Measurements from ENCODE around the gene KYAT1. TPM values are rescaled to one million over a fixed set of nuclear protein-coding genes. Genes with fewer than 3 reads are reported as not detected.

Gene KYAT1
- total RNA-seq, 2 donors from 2014 or later, result 13.6 to 25.3 TPM

DNA sequence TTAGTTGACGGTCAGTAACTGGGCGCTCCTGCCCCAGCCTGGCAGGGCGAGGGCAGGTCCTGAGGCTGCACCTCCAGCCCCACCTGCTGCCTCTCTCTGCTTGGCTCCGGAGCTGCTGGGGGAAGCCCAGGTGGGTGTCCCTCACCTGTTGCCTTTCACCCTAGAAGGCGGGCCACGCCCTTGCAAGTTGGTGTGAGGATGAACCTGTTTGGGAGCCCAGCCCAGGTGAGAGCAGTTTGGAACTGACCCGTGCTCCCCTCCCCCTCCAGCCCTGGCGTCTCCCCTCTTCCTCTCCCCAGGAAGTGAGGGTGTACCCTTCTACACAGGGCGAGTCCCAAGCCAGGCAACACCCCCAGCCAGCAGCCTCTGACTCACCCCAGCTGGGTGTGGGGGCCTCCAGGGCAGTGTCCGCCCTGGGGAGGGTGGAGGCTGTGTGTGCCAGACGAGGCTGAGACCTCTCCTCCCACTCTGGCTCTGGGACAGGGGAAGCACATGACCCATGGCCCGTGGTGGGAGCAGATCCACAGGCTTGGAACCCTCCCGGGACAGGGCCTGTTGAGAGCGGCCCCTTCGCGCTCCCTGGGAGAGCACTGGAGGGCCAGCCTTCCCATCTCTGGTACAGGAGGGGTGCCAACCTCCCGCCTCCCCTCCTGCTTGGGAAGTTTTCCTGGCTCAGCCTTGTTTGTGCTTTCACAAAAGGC is 10.6 kb upstream of the KYAT1 start:
- Mint-ChIP-seq H3K27ac (no peak overlapping the region), H3K9me3 (no peaks in the 10 kb centered on the region), H3K4me3 (no peak overlapping the region), H3K36me3 (ENCODE audit: low read depth) (peaks cover 47% of the 10 kb centered on the region), H3K27me3 (ENCODE audit: insufficient read depth) (no peaks in the 10 kb centered on the region), H3K4me1 (peaks cover 14% of the 10 kb centered on the region)
- 85 to 91% methylated on average over 6 to 17 of the region's 17 CpGs for WGBS, 2 experiments (ENCODE audit: insufficient coverage in 1 of 2, insufficient read length in 1 of 2)
- peaks cover 64% of the 10 kb centered on the region for H3K36me3 ChIP-seq (ENCODE audit: control insufficient read depth, insufficient read depth, low read length)
- no peak overlapping the region for H3K27ac ChIP-seq (ENCODE audit: low read depth, low read length)
- no peaks in the 10 kb centered on the region for H3K9me3 ChIP-seq (ENCODE audit: control insufficient read depth, low read length)
- no peak overlapping the region for H3K9ac ChIP-seq (ENCODE audit: extremely low read depth, low read length, poor library complexity, severe bottlenecking)
- TF ChIP-seq, protein P1, sequence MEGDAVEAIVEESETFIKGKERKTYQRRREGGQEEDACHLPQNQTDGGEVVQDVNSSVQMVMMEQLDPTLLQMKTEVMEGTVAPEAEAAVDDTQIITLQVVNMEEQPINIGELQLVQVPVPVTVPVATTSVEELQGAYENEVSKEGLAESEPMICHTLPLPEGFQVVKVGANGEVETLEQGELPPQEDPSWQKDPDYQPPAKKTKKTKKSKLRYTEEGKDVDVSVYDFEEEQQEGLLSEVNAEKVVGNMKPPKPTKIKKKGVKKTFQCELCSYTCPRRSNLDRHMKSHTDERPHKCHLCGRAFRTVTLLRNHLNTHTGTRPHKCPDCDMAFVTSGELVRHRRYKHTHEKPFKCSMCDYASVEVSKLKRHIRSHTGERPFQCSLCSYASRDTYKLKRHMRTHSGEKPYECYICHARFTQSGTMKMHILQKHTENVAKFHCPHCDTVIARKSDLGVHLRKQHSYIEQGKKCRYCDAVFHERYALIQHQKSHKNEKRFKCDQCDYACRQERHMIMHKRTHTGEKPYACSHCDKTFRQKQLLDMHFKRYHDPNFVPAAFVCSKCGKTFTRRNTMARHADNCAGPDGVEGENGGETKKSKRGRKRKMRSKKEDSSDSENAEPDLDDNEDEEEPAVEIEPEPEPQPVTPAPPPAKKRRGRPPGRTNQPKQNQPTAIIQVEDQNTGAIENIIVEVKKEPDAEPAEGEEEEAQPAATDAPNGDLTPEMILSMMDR (conservative IDR thresholded peaks at IDR 0.05), result no peak
- no peak overlapping the region for H3K4me3 ChIP-seq (ENCODE audit: low read length)
- H3K4me1 ChIP-seq (ENCODE audit: control insufficient read depth, insufficient read depth, low read length), result peaks cover 11% of the 10 kb centered on the region
- peak; percentile 52 for DNase-seq
- H3K27me3 ChIP-seq (ENCODE audit: control insufficient read depth, insufficient read depth, low read length, poor library complexity, severe bottlenecking), result no peaks in the 10 kb centered on the region

DNA sequence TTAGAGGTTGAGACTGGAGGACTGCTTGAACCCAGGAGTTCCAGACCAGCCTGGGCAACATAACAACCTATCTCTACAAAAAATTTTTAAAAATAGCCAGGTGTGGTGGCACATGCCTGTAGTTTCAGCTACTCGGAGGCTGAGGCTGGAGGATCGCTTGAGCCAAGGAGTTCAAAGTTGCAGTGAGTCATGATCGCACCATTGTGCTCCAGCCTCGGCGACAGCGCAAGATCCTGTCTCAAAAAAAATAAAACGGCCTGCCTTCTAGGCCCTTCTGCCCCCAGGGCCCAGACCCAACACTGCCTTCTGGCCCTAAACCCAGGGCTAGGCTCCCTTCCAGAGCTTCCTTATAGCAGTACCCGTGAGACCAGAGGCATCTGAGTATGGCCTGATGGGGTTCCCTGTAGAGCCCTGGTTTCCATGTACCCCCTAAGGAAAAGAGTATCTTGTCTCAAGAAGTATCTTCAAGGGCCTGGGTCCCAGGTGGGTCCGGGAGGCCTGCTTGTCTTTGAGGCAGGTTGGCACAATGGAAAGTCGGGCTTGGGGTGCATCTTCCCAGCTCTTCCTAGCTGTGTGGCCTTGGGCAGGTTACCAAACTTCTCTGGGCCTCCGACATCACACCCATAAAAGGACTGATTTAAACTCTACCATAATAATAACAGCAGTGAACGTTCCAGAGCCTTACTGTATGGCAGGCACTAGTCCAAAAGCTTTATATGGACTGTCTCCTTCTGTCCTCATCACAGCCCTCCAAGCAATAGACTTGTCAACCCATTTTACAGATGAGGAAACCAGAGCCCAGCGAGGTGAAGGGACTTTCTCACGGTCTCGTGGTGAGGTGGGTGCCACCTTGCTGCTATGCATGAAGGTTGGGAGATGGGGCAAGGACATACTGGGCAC is 9.8 kb upstream of the KYAT1 start:
- TF ChIP-seq, protein P1 (conservative IDR thresholded peaks at IDR 0.05), result no peak
- peak; percentile 39 for DNase-seq
- Mint-ChIP-seq H3K36me3 (ENCODE audit: low read depth) (peaks cover 50% of the 10 kb centered on the region), H3K27ac (no peak overlapping the region), H3K9me3 (no peaks in the 10 kb centered on the region), H3K4me1 (peaks cover 15% of the 10 kb centered on the region), H3K4me3 (no peak overlapping the region), H3K27me3 (ENCODE audit: insufficient read depth) (no peaks in the 10 kb centered on the region)
- Histone ChIP-seq H3K4me1 (ENCODE audit: control insufficient read depth, insufficient read depth, low read length) (peaks cover 11% of the 10 kb centered on the region), H3K9ac (ENCODE audit: extremely low read depth, low read length, poor library complexity, severe bottlenecking) (no peak overlapping the region), H3K27ac (ENCODE audit: low read depth, low read length) (no peak overlapping the region), H3K36me3 (ENCODE audit: control insufficient read depth, insufficient read depth, low read length) (peaks cover 66% of the 10 kb centered on the region), H3K9me3 (ENCODE audit: control insufficient read depth, low read length) (no peaks in the 10 kb centered on the region), H3K4me3 (ENCODE audit: low read length) (no peak overlapping the region), H3K27me3 (ENCODE audit: control insufficient read depth, insufficient read depth, low read length, poor library complexity, severe bottlenecking) (no peaks in the 10 kb centered on the region)
- WGBS, 2 experiments (ENCODE audit: insufficient coverage in 1 of 2, insufficient read length in 1 of 2), result 91 to 92% methylated on average over 13 to 15 of the region's 15 CpGs

DNA sequence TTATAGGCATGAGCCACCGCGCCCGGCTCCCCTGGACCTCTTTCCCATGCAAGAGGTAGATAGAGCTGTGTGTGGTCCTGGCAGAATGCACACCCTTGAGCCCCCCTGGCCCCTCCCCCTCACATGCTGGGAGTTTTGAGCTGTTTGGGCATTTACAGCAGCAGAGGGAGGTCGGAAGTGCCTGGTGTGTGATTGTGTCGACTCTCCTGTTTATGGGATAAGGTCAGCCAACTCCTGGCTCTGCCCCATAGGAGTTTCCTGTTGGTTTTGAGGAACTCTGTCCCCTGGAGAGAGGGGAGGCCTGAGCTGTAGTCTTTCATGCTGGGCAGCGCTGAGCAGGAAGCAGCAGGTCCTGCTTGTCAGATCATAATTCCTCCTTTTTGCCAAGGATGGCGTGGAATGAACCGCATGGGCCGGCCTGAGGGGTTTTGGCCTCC is 6.2 kb upstream of the KYAT1 start:
- DNase-seq, result peak; percentile 95
- Mint-ChIP-seq H3K4me1 (peaks cover 37% of the 10 kb centered on the region), H3K4me3 (no peak overlapping the region), H3K36me3 (ENCODE audit: low read depth) (peaks cover 51% of the 10 kb centered on the region), H3K27ac (peak overlapping the region; percentile 88), H3K9me3 (no peaks in the 10 kb centered on the region), H3K27me3 (ENCODE audit: insufficient read depth) (no peaks in the 10 kb centered on the region)
- Histone ChIP-seq H3K36me3 (ENCODE audit: control insufficient read depth, insufficient read depth, low read length) (peaks cover 60% of the 10 kb centered on the region), H3K4me3 (ENCODE audit: low read length) (no peak overlapping the region), H3K9me3 (ENCODE audit: control insufficient read depth, low read length) (no peaks in the 10 kb centered on the region), H3K4me1 (ENCODE audit: control insufficient read depth, insufficient read depth, low read length) (peaks cover 11% of the 10 kb centered on the region), H3K27ac (ENCODE audit: low read depth, low read length) (no peak overlapping the region), H3K9ac (ENCODE audit: extremely low read depth, low read length, poor library complexity, severe bottlenecking) (peak overlapping the region; percentile 1), H3K27me3 (ENCODE audit: control insufficient read depth, insufficient read depth, low read length, poor library complexity, severe bottlenecking) (no peaks in the 10 kb centered on the region)
- 18 to 43% methylated on average over 6 to 9 of the region's 9 CpGs for WGBS, 2 experiments (ENCODE audit: insufficient coverage in 1 of 2, insufficient read length in 1 of 2)
- TF ChIP-seq, protein P1 (conservative IDR thresholded peaks at IDR 0.05), result no peak
